ENCODE measurements around the gene HS3ST6.

Gene HS3ST6

DNA sequence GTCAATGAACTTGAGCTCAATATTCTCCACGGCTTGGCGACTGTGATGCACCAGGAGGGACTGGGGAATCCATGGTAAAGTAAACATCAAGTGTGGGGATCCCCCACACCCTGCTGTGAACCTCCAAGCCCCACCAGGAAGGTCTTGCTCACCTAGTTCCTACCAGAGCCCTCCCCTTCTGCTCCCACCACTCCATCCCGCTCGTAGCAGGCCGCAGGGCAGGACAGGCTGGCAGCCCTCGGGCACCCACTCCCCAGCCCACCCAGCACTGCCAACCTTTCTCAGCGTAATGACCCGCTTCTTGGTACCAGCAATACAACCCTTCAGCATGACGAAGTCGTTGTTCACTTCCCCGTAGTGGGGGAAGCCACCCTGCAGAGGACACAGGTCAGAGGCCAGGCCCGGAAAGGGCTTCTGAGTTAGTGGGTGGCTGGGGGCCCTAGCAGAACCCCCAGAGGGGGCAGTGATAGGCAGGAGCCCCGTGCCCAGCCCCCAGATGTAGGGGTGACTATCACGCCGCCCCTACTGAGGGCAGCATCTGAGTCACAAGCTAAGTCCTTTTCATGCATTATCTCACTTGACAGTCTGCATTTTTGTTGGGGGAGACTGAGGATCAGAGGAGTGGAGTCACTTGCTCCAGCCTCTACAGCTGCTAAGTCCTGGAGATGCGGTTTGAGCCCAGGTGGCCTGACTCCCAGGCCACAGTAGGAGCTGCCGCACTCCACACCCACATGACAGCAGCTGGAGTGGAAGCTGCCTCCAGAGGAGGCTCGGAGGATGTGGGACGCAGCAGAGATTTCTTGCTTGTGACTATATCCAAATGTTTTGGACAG is 27.6 kb upstream of the HS3ST6 start:
- DNase-seq: peak in 1 of 2 donors; percentile 78
- Histone ChIP-seq H3K23ac (ENCODE audit: low read length) (no peak overlapping the region), H4K8ac (ENCODE audit: low read depth, low read length) (no peak overlapping the region), H3K14ac (ENCODE audit: low read length) (no peak overlapping the region), H3K27me3 (ENCODE audit: insufficient read depth, low read length) (no peaks in the 10 kb centered on the region), H3K18ac (ENCODE audit: low read length) (no peak overlapping the region), H3K79me2 (ENCODE audit: control insufficient read depth, insufficient read depth, low read length, poor library complexity) (peaks cover 3% of the 10 kb centered on the region), H2AFZ (ENCODE audit: insufficient read depth, low read length, poor library complexity) (no peak overlapping the region), H3K9ac (ENCODE audit: low read length) (no peak overlapping the region), H3K4me2 (ENCODE audit: low read length) (no peak overlapping the region), H2BK120ac (ENCODE audit: insufficient read depth, low read length, poor library complexity) (no peak overlapping the region), H3K36me3 (ENCODE audit: control insufficient read depth in 1 of 2, insufficient read depth in 2 of 2, low read length in 2 of 2) (peaks cover 0 to under 1% of the 10 kb centered on the region in 2 experiments), H3K79me1 (ENCODE audit: low read length) (peaks cover 7% of the 10 kb centered on the region), H4K91ac (ENCODE audit: low read depth, low read length) (no peak overlapping the region), H3K4me1 (ENCODE audit: control insufficient read depth in 1 of 2, insufficient read depth in 2 of 2, low read length in 2 of 2) (peaks cover 16 to 21% of the 10 kb centered on the region in 2 experiments), H2BK12ac (ENCODE audit: low read length) (no peak overlapping the region), H2AK5ac (ENCODE audit: low read length) (no peak overlapping the region), H3K9me3 (ENCODE audit: insufficient read depth, low read depth, low read length) (peaks cover 10% of the 10 kb centered on the region), H3K4ac (ENCODE audit: low read depth, low read length) (no peak overlapping the region), H2BK5ac (ENCODE audit: low read depth, low read length, poor library complexity) (no peak overlapping the region), H3K27ac (ENCODE audit: low read depth, low read length) (no peak overlapping the region), H4K12ac (ENCODE audit: low read depth, low read length) (no peak overlapping the region), H3K4me3 (ENCODE audit: low read depth, low read length) (no peak overlapping the region)
- WGBS (ENCODE audit: extremely low coverage, insufficient coverage, insufficient read length): no CpG with 5 or more reads among the region's 19 CpGs

- no peak overlapping the region for H2AK5ac ChIP-seq (ENCODE audit: low read length)
- no CpG with 5 or more reads among the region's 21 CpGs for WGBS (ENCODE audit: extremely low coverage, insufficient coverage, insufficient read length)
- H3K18ac ChIP-seq (ENCODE audit: low read length): no peak overlapping the region
These were observed 26.5 kb upstream of the HS3ST6 start for GRCh38 chr16:1944612-1945199.

GRCh38 chr16:1942810-1943726 is 24.9 kb upstream of the HS3ST6 start, which contains the start of gene MSRB1:
TSS of gene MSRB1 (minus strand) at chr16:1943199. CDS start at chr16:1943156, 43 bp downstream.
- H2BK120ac ChIP-seq (ENCODE audit: insufficient read depth, low read length, poor library complexity): peak within 1 kb of the TSS; percentile 35
- H4K8ac ChIP-seq (ENCODE audit: low read depth, low read length): peak within 1 kb of the TSS; percentile 90
- peak within 1 kb of the TSS; percentile 75 for H2AFZ ChIP-seq (ENCODE audit: insufficient read depth, low read length, poor library complexity)
- H3K27me3 ChIP-seq (ENCODE audit: insufficient read depth, low read length): no peaks in the 10 kb centered on the region
- H2BK12ac ChIP-seq (ENCODE audit: low read length): no peak within 1 kb of the TSS
- DNase-seq: peak; percentile 99 to 100
- H3K79me1 ChIP-seq (ENCODE audit: low read length): peaks cover 7% of the 10 kb centered on the region
- H3K9me3 ChIP-seq (ENCODE audit: insufficient read depth, low read depth, low read length): peaks cover 7% of the 10 kb centered on the region
- no CpG with 5 or more reads among the region's 77 CpGs for WGBS (ENCODE audit: extremely low coverage, insufficient coverage, insufficient read length)
- peak within 1 kb of the TSS; percentile 30 for H3K4ac ChIP-seq (ENCODE audit: low read depth, low read length)
- H3K79me2 ChIP-seq (ENCODE audit: control insufficient read depth, insufficient read depth, low read length, poor library complexity): peaks cover 3% of the 10 kb centered on the region
- peak within 1 kb of the TSS; percentile 88 for H4K91ac ChIP-seq (ENCODE audit: low read depth, low read length)
- H3K14ac ChIP-seq (ENCODE audit: low read length): peak within 1 kb of the TSS; percentile 76
- H3K18ac ChIP-seq (ENCODE audit: low read length): peak within 1 kb of the TSS; percentile 75
- H3K27ac ChIP-seq (ENCODE audit: low read depth, low read length): peak within 1 kb of the TSS; percentile 11
- peaks cover 19 to 23% of the 10 kb centered on the region in 2 experiments for H3K36me3 ChIP-seq (ENCODE audit: control insufficient read depth in 1 of 2, insufficient read depth in 2 of 2, low read length in 2 of 2)
- H4K12ac ChIP-seq (ENCODE audit: low read depth, low read length): peak within 1 kb of the TSS; percentile 19
- peak within 1 kb of the TSS; percentile 92 for H3K4me2 ChIP-seq (ENCODE audit: low read length)
- peak within 1 kb of the TSS; percentile 34 for H2AK5ac ChIP-seq (ENCODE audit: low read length)
- H3K9ac ChIP-seq (ENCODE audit: low read length): peak within 1 kb of the TSS; percentile 73
- peak within 1 kb of the TSS; percentile 35 for H2BK5ac ChIP-seq (ENCODE audit: low read depth, low read length, poor library complexity)
- H3K4me1 ChIP-seq (ENCODE audit: control insufficient read depth in 1 of 2, insufficient read depth in 2 of 2, low read length in 2 of 2): peaks cover 22 to 26% of the 10 kb centered on the region in 2 experiments
- H3K4me3 ChIP-seq (ENCODE audit: low read depth, low read length): peak within 1 kb of the TSS; percentile 84
- H3K23ac ChIP-seq (ENCODE audit: low read length): no peak within 1 kb of the TSS

More at GRCh38 chr16:1944612-1945199, 26.5 kb upstream of the HS3ST6 start:
- no peaks in the 10 kb centered on the region for H3K27me3 ChIP-seq (ENCODE audit: insufficient read depth, low read length)
- H3K9ac ChIP-seq (ENCODE audit: low read length): no peak overlapping the region
- H2BK12ac ChIP-seq (ENCODE audit: low read length): no peak overlapping the region
- H2AFZ ChIP-seq (ENCODE audit: insufficient read depth, low read length, poor library complexity): no peak overlapping the region
- H3K79me1 ChIP-seq (ENCODE audit: low read length): peaks cover 7% of the 10 kb centered on the region
- H3K79me2 ChIP-seq (ENCODE audit: control insufficient read depth, insufficient read depth, low read length, poor library complexity): peaks cover 3% of the 10 kb centered on the region
- H3K27ac ChIP-seq (ENCODE audit: low read depth, low read length): no peak overlapping the region
- H3K4ac ChIP-seq (ENCODE audit: low read depth, low read length): no peak overlapping the region
- H4K8ac ChIP-seq (ENCODE audit: low read depth, low read length): no peak overlapping the region
- no peak for DNase-seq
- H4K91ac ChIP-seq (ENCODE audit: low read depth, low read length): no peak overlapping the region
- no peak overlapping the region for H3K4me3 ChIP-seq (ENCODE audit: low read depth, low read length)
- H2BK120ac ChIP-seq (ENCODE audit: insufficient read depth, low read length, poor library complexity): no peak overlapping the region
- peaks cover 7% of the 10 kb centered on the region for H3K9me3 ChIP-seq (ENCODE audit: insufficient read depth, low read depth, low read length)
- H4K12ac ChIP-seq (ENCODE audit: low read depth, low read length): no peak overlapping the region
- H3K4me1 ChIP-seq (ENCODE audit: control insufficient read depth in 1 of 2, insufficient read depth in 2 of 2, low read length in 2 of 2): peaks cover 22 to 26% of the 10 kb centered on the region in 2 experiments
- no peak overlapping the region for H3K14ac ChIP-seq (ENCODE audit: low read length)
- peaks cover 4 to 7% of the 10 kb centered on the region in 2 experiments for H3K36me3 ChIP-seq (ENCODE audit: control insufficient read depth in 1 of 2, insufficient read depth in 2 of 2, low read length in 2 of 2)
- no peak overlapping the region for H2BK5ac ChIP-seq (ENCODE audit: low read depth, low read length, poor library complexity)
- H3K23ac ChIP-seq (ENCODE audit: low read length): no peak overlapping the region
- H3K4me2 ChIP-seq (ENCODE audit: low read length): no peak overlapping the region
